ENCODE data around the gene THOC6. TPM values are rescaled to one million over a fixed set of nuclear protein-coding genes. Genes with fewer than 3 reads are reported as not detected.

THOC6 gene
- total RNA-seq, 2 experiments from 2014 or later, result 48.7 to 53.1 TPM

DNA sequence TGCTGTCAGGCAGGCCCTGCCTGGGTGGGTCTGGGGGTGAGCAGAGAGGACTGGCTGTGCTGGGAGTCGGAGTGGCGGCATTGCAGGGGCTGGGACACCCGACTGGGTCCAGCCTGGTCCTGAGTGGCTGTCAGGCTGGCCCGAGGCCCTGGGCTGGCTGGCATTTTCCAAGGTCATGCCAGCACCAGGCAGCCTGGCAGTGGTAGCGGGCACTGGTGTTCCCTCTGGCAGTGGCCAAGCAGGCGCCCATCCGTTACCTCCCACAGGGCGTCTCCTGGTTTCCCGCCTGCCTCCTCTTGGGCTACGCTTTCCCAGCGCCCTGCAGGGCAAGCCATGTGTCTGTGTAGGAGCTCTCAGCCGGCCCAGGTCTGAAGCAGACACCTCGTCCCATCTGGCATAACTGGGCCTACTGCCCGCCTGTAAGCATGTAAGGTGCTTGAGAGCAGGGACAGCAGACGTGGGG is 37.9 kb upstream of the THOC6 start:
- Mint-ChIP-seq H3K27ac (no peak overlapping the region), H3K27me3 (peaks cover 13% of the 10 kb centered on the region), H3K36me3 (no peaks in the 10 kb centered on the region), H3K4me1 (peaks cover 3% of the 10 kb centered on the region), H3K4me3 (no peak overlapping the region), H3K9me3 (no peaks in the 10 kb centered on the region)
- no peak for DNase-seq

DNA sequence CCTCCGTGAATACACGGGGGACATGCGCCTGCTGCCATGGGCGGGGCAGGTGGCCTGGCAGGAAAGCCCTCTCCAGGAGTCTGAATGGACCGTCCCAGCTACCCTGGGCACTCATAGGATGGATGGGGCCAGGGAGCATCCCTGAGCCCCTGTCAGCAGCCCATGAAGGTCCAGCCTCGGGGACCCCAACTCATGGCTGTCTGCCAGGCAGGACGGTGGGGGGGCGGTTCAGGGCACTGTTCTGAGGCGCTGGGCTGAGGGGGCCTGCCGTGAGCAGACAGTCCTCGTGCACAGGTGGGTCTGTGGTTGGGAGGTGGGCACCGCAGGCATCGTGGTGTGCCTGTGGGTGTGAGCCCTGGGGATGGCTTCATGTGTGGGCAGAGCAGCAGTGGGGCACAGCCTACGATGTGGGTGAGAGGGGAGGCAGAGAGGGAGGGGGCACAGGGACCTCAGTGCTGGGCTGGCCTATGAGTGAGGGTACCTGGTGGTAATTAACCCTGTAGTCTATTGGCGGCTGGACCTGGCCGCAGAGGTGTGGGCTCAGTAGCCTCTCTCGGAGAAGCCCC is 37.1 kb upstream of the THOC6 start:
- Mint-ChIP-seq H3K4me1 (peaks cover 3% of the 10 kb centered on the region), H3K9me3 (no peaks in the 10 kb centered on the region), H3K4me3 (no peak overlapping the region), H3K27me3 (peaks cover 13% of the 10 kb centered on the region), H3K27ac (no peak overlapping the region), H3K36me3 (no peaks in the 10 kb centered on the region)
- no peak for DNase-seq

- Mint-ChIP-seq H3K27ac (no peak overlapping the region), H3K4me1 (peaks cover 3% of the 10 kb centered on the region), H3K4me3 (no peak overlapping the region), H3K9me3 (no peaks in the 10 kb centered on the region), H3K27me3 (peaks cover 11% of the 10 kb centered on the region), H3K36me3 (no peaks in the 10 kb centered on the region)
- no peak for DNase-seq
Observed at GRCh38 chr16:2987286-2987685, 36.5 kb upstream of the THOC6 start.

DNA sequence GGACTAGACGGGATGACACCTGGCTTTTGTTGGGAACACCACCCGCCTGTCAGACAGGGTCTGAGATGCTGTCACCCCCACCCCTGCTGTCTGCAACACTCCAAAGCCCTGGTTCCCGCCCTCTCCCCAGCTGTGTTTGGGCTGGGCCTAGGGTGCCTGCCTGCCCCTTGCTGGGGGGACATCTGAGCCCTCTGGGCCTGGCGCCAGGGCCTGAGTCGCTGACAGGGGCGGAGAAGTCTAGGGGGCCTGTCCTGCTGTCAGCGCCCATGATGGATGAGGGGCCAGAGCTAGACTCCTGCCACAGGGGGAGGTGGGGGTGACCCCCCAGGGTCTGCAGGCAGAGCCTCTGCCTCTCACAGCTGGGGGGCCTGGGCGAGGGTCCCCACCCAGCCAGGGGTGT is 36.0 kb upstream of the THOC6 start:
- Mint-ChIP-seq H3K27ac (no peak overlapping the region), H3K4me3 (no peak overlapping the region), H3K4me1 (peaks cover 3% of the 10 kb centered on the region), H3K27me3 (peaks cover 9% of the 10 kb centered on the region), H3K9me3 (no peaks in the 10 kb centered on the region), H3K36me3 (no peaks in the 10 kb centered on the region)
- no peak for DNase-seq

GRCh38 chr16:2988590-2989099 is 35.2 kb upstream of the THOC6 start:
- Mint-ChIP-seq H3K4me1 (peaks cover 2% of the 10 kb centered on the region), H3K9me3 (no peaks in the 10 kb centered on the region), H3K4me3 (no peak overlapping the region), H3K27me3 (peaks cover 9% of the 10 kb centered on the region), H3K36me3 (no peaks in the 10 kb centered on the region), H3K27ac (no peak overlapping the region)
- DNase-seq, result no peak

- DNase-seq, result no peak
- H3K36me3 Mint-ChIP-seq, result no peaks in the 10 kb centered on the region
- H3K27me3 Mint-ChIP-seq, result peaks cover 9% of the 10 kb centered on the region
- no peak overlapping the region for H3K27ac Mint-ChIP-seq
- H3K9me3 Mint-ChIP-seq, result no peaks in the 10 kb centered on the region
- no peaks in the 10 kb centered on the region for H3K4me1 Mint-ChIP-seq
- no peak overlapping the region for H3K4me3 Mint-ChIP-seq
Observed at GRCh38 chr16:2990891-2991290, 32.9 kb upstream of the THOC6 start.

DNA sequence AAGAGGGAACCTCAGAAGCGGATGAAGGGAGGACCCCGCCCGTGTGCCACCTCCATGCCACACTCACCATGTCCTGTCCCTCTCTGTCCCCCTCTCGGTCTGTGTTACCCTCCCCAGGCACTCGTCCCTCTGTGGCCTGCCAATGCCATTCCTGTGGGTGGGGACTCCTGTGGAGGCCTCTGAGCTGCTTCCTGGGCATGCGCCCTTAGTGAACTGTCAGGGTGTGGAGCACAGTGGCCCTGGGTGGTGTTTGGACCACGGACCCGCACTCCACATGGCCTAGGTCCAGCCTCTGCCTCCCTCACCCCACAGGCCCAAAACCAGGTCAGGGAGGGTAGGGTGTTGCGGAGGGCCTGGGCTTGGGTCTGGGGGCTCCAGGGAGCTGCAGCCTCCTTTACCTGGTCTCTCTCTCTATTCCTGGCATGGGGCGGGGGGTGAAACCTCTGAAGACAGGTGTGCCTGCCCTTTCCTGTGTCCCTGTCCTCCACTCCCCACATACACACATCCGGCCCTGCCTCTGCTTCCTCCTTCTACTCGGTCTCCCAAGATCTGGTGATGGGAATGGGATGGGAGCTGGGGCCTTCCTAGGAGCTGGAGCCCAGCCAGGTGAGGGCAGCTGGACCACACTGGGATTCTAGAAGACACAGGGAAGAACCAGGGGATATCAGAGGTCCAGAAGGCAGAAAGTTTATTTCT is 32.1 kb upstream of the THOC6 start:
- no peaks in the 10 kb centered on the region for H3K36me3 Mint-ChIP-seq

DNA sequence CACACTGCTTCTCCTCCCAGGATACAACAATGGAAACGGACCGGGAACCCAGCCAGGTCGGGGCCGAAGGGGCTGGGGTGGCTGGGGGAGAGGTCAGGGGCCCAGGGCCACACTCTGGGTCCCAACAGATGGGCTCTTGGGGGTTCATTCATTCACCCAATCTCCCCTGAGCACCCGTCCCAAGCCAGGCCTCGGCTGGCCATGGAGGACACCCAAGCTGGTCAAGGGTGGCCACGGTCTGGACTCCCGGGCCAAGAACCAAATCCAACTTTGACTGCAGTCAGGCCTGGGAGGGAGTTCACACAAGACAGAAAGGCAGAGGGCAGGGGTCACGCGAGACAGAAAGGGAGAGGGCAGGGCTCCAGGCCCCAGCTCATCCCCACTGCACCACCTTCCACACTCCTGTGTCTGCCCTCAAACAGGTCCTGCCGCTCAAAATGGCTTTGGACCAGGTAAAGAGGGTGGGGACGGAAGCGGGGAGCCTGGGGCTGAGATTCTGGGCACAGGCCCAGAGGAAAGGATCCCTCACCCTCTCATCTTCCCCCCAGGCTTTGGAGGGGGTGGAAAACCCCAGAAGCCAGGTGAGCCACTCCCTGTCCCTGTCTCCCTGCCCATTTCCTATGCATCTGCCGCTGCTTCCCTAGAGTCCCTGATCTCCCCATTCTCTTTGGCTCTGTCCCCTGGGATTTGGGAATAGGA is 31.3 kb upstream of the THOC6 start:
- H3K27me3 Mint-ChIP-seq, result peaks cover 9% of the 10 kb centered on the region
- no peaks in the 10 kb centered on the region for H3K36me3 Mint-ChIP-seq
- H3K9me3 Mint-ChIP-seq, result no peaks in the 10 kb centered on the region
- H3K4me1 Mint-ChIP-seq, result no peaks in the 10 kb centered on the region
- no peak for DNase-seq
- no peak overlapping the region for H3K27ac Mint-ChIP-seq
- H3K4me3 Mint-ChIP-seq, result no peak overlapping the region

More for the DNA sequence above, 32.1 kb upstream of the THOC6 start:
- Mint-ChIP-seq H3K4me1 (no peaks in the 10 kb centered on the region), H3K27ac (no peak overlapping the region), H3K27me3 (peaks cover 9% of the 10 kb centered on the region), H3K4me3 (no peak overlapping the region), H3K9me3 (no peaks in the 10 kb centered on the region)
- no peak for DNase-seq

DNA sequence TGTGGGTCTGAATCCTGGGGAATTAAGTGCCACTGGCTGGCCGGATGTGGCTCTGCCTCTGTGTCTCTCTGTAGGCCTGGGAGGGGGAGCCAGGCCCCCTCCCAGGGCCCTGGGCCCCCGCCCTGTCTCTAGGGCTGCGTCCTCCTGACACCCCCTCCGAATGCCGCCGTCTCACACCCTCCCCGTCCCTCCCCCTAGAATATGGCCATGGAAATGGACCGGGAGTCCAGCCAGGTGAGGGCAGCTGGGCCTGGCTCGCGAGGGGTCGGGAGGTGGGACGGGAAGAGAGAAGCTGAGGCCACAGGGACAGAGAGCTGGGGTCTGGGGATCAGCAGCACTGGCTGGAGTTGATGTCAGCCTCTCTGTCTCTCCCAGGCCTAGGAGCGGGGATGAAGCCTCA is 27.5 kb upstream of the THOC6 start:
- no peak overlapping the region for H3K4me3 Mint-ChIP-seq
- H3K27me3 Mint-ChIP-seq, result no peaks in the 10 kb centered on the region
- no peaks in the 10 kb centered on the region for H3K9me3 Mint-ChIP-seq
- no peaks in the 10 kb centered on the region for H3K4me1 Mint-ChIP-seq
- no peak overlapping the region for H3K27ac Mint-ChIP-seq
- no peak for DNase-seq
- H3K36me3 Mint-ChIP-seq, result no peaks in the 10 kb centered on the region

GRCh38 chr16:2999929-3000328 is 23.9 kb upstream of the THOC6 start:
- no peak overlapping the region for H3K27ac Mint-ChIP-seq
- H3K9me3 Mint-ChIP-seq, result no peaks in the 10 kb centered on the region
- no peak overlapping the region for H3K4me3 Mint-ChIP-seq
- DNase-seq, result no peak
- H3K36me3 Mint-ChIP-seq, result no peaks in the 10 kb centered on the region
- no peaks in the 10 kb centered on the region for H3K4me1 Mint-ChIP-seq
- H3K27me3 Mint-ChIP-seq, result peaks cover 3% of the 10 kb centered on the region

DNA sequence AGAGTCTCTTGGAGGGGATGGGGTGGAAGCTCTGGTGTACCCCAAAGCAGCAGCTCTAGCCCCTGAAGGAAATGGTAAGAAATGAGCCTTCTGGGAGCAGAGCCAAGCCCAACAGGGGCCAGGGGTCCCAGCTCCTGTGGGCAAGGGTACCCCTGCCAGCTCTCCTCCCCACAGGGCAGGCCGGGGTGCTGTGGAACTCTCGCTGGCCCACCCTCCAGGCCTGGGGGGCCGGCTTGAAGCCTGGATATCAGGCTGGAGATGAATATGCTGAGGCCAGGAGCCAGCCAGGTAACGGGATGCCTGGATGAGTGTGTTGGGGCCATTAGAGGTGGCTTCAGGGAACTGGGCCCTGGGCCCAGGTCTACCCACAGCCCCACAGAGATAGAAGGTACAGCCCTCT is 23.3 kb upstream of the THOC6 start:
- DNase-seq, result no peak
- Mint-ChIP-seq H3K4me1 (no peaks in the 10 kb centered on the region), H3K4me3 (no peak overlapping the region), H3K36me3 (no peaks in the 10 kb centered on the region), H3K27me3 (peaks cover 6% of the 10 kb centered on the region), H3K27ac (no peak overlapping the region), H3K9me3 (no peaks in the 10 kb centered on the region)

DNA sequence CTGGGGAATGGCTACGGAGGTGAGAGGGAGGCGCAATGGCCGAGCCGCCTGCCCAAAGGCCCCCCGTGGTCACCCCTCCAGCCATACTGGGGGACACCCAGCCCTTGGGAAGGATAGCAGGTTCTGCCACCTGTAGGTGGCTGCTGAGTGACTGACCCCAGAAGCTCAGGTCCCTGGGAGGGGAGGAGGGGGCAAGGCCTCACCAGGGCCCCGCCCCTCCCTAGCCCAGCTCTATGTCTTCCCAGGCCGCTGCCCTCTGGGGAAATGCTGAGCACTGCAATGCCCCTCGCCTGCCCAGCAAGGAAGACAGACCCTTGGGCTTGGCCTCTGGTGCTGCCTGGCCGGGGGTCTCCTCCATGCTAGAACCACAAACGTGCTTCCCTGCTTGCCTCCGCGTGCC is 22.5 kb upstream of the THOC6 start:
- Mint-ChIP-seq H3K4me3 (no peak overlapping the region), H3K9me3 (no peaks in the 10 kb centered on the region), H3K27me3 (peaks cover 6% of the 10 kb centered on the region), H3K4me1 (no peaks in the 10 kb centered on the region), H3K36me3 (no peaks in the 10 kb centered on the region), H3K27ac (no peak overlapping the region)
- DNase-seq, result no peak

GRCh38 chr16:3003582-3004270 is 20.1 kb upstream of the THOC6 start:
- H3K4me1 Mint-ChIP-seq, result peaks cover 17% of the 10 kb centered on the region
- H3K27ac Mint-ChIP-seq, result no peak overlapping the region
- peaks cover 6% of the 10 kb centered on the region for H3K27me3 Mint-ChIP-seq
- H3K9me3 Mint-ChIP-seq, result no peaks in the 10 kb centered on the region
- peak; percentile 98 for DNase-seq
- H3K36me3 Mint-ChIP-seq, result no peaks in the 10 kb centered on the region
- peak overlapping the region; percentile 25 for H3K4me3 Mint-ChIP-seq

DNA sequence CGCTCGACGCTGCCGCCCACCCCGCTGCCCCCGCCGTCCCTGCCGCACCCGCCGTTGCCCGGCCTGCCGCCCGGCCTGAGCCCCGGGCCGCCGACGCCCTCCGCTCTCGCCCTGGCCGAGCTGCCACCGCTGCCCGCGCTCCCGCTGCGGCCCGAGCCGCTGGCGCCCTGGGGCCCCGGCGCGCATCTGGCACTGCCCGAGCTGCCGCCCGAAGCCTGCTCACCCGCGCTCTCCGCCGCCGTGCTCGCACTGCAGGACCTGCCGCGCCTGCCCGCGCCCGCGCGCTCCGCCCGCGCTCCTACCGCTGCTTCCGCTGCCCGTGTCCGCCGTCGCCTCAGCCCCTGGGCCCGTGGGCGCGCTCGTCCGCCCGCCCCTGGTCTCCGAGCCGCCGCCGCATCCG is 19.5 kb upstream of the THOC6 start:
- Mint-ChIP-seq H3K27me3 (peaks cover 6% of the 10 kb centered on the region), H3K27ac (no peak overlapping the region), H3K4me3 (no peak overlapping the region), H3K4me1 (peaks cover 19% of the 10 kb centered on the region), H3K36me3 (no peaks in the 10 kb centered on the region), H3K9me3 (no peaks in the 10 kb centered on the region)
- DNase-seq, result no peak

DNA sequence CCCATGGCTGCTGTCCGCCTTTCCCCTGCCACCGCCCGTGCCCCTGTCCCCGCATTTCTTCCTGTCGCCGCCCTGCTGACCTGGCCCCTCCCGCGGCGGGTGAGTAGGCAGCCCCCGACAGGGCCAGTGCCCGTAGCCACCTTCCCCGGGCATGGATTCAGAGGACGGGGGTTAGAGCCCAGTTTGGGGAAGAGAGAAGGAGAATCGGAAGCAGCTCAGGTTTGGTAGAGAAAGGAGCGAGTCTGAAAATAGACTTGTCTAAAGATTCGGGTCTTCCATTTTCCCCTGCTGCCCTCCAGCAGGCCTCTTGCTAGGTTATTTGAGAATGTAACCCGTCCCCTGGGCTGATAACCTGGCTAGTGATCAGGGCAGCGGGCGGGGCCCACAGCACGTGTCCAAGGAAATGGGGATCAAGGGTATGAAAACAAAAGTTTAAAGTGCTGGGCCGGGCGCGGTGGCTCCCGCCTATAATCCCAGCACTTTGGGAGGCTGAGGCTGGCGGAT is 19.0 kb upstream of the THOC6 start:
- Mint-ChIP-seq H3K36me3 (no peaks in the 10 kb centered on the region), H3K27me3 (peaks cover 6% of the 10 kb centered on the region), H3K4me3 (peak overlapping the region; percentile 60), H3K4me1 (peaks cover 19% of the 10 kb centered on the region), H3K27ac (no peak overlapping the region), H3K9me3 (no peaks in the 10 kb centered on the region)
- no peak for DNase-seq
